DMS153 (cell line): Measurements from ENCODE around the gene TSC2.
A peak's percentile ranks its signal among the peaks of the same experiment; 100 is the strongest.

Source experiments
- DNase-seq: peaks from one replicate; lab custom pipeline; 2025; lab: John Stamatoyannopoulos, UW

TSC2 gene

GRCh38 chr16:2047330-2048115 lies at the start of gene TSC2, which contains the start of gene NTHL1:
Gene TSC2 (plus strand): TSS chr16:2047985. CDS start chr16:2048616, 631 bp downstream.
Gene NTHL1 (minus strand): TSS chr16:2047834. CDS start chr16:2047823, 11 bp downstream.
- DNase-seq: peak; percentile 92

DNA sequence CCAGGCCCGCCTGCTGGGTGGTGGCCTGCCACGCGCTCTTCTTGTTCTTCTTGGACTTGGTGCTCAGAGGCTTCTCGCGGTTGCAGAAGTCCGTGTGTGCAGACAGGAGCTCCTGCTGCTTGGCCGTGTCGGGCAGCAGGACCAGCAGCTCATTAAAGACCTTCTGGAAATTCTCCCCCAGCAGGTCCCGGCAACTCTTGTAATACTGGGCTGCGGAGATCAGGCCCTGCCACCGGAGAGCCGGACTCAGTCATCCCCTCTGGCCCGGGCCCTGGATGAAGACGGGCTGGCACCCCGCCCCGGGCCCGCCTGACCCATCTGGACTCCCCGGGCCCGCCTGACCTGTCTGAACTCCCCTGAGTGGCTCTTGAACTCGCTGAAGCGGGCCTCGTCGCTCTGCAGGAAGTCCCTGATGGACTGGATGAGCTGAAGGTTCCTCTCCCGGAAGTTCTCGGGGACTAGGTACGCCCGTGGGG lies 49.4 kb upstream of the TSC2 start:
- DNase-seq: no peak

- DNase-seq: no peak
Observed at GRCh38 chr16:1998852-1999801, 48.7 kb upstream of the TSC2 start.

DNA sequence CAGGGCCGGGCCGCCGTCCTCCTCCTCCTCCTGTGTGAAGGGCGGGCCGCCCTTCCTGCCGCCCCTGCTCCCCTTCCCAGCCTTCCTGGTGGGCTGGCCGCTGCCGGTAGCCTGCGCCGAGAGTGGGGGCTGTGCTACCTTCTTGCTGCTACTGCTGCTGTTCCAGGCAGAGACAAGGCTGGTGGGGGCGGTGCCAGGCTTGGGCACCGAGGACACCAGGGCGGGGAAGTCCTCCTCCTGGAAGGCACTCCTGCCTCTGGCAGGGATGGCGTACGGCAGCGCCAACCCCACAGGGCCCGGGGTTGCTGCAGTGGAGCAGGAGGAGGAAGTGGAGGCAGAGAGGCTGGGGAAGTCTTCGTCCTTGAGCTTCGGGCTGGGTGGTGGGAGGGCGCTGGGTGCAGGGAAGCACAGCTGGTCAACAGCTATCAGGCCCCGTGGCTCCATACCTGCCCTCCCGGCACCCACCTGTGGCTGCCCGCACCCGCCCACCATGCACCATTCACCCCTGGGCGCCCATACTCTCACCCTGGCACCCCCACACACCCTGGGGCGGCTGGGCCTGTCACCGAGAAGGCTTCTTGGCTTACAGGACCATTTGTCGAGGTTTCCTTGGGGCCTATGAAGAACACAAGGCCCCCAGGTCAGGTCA lies 47.8 kb upstream of the TSC2 start:
- DNase-seq: no peak

DNA sequence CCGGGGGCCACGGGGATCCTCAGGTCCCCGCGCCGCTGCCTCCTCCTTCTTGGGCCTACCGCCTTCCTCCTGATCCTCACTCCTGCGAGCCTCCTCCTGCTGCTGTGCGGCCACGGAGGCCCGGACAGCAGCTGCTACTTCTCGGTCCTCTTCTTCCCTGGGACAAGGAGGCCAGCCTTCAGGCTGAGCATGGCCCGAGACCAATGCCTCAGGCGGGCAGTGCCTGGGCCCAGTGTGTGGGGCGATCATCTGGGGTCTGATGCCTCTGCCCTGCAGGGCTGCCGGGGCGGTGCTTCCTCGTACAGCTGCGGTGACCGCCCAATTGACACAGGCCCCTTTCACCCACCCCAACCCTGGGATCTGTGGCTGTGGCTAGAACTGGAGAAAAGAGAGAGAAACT lies 46.8 kb upstream of the TSC2 start:
- no peak for DNase-seq

DNA sequence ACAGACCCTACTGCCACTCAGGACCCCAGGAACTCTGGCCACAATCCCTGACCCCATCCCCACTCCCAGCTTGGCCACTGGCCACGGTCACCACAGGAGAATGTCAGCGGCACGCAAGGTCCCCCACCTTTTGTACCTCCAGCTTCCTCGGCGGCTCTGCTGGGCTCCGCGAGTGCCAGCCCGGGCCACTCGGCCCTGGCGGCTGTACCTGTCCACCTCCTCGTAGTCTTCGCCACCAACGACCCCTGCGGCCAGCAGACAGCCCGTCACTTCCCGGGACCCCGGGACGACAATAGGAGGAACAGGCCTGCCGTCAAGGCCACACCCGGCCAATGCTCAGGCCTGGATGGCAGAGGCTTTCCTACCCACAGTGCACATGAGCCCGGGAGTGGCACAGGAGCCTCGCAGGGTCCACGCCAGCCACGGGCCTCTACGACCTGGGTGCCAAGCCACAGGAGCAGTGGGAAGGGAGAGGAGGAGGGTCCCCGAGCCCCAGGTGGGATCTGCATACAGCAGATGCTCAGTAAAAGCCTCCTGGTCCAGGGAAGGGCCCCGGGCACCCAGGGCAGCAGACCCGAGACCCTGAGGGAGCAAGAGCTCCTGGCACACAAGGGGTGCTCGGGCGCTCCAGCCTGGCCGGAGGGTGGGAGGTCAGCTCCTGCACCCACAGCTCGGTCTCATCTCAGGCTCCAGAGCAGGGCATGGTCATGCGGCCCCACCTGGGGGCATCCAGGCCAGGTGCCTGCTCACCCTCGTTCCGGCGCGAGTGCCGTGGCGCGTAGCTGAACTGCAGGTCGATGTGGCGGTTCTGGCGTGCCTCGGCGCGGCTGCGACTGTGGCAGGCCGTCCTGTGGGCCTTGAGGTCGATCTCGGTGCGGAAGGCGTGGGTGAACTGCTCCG lies 46.1 kb upstream of the TSC2 start:
- DNase-seq: no peak

- no peak for DNase-seq
Observed at GRCh38 chr16:2002406-2003230, 45.2 kb upstream of the TSC2 start.

- no peak for DNase-seq
Observed at GRCh38 chr16:2003231-2003826, 44.5 kb upstream of the TSC2 start.

DNA sequence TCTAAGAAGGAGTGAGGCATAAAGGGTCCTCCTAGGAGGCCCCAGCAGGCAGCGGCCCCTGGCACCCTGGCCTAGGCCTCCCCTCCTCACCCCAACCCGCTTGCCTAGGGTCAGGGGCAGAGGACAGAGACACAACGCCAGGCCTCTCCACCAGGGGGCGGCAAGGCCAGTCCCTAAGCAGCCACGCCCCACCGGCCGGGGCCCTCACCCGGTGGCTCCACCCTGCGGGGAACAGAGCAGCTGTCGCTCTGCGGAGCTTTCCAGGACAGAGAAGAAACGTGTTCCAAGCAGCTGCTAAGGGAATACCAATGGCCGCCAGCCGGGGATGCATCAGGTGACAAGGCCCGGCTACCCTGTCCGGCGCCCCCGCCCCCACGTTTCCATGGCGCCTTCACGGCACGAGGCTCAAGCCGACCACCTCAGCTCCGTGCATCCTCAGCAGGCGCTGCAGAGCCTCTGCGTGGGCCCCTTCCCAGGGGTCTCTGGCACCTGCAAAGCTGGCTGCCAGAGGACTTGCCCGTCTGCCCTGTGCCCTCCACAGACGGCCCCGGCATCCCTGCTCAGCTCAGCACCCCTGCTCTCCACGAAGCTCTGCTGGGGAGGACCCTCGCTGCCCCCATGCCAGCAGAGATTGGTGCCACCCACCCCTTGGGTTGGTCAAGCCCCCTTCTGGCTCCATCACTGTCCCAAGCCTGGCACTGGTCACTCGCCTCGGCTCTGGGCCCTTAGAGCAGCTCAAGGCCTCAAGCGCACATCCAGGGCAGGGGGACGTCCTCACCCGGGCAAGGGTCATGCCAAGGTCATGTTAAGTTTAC lies 43.8 kb upstream of the TSC2 start:
- peak; percentile 89 for DNase-seq

GRCh38 chr16:2004795-2005517 lies 42.8 kb upstream of the TSC2 start:
- peak; percentile 9 for DNase-seq

GRCh38 chr16:2005646-2006045 lies 42.1 kb upstream of the TSC2 start:
- no peak for DNase-seq

GRCh38 chr16:2006317-2006716 lies 41.5 kb upstream of the TSC2 start:
- no peak for DNase-seq

DNA sequence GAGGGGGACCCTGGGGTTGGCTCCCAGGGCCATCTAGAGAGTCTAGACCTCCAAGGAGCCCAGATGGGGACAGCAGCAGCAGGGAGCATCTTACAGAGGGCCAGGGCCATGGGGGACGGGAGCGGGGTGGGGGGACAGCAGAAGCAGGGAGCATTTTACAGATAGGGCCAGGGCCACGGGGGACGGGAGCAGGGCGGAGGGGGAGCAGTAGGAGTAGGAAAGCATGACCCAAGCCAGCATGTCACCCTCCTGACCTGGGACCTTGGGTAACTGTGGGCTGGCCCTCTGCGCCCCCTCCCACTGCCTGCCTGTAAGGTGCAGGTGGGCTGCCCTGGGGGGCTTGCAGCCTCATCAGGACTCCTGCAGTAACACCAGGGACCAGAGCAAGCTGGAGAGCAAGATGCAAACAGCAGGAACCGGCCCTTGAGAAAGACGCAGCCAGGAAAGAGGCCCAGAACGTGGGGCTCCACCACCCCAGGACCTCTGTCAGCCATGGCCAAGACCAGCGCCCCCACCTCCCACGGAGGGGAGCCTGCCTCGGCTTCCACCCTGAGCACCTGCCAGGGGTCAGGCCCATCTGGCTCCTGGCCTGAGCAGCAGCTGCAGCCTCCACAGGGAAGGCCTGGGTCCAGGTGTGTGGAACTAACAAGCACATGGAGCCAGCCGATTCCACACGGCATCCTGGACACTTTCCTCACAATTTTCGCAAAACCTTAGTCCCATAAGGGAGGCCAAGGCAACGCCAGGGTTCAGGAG lies 40.5 kb upstream of the TSC2 start:
- no peak for DNase-seq

- no peak for DNase-seq
Observed at GRCh38 chr16:2008009-2008526, 39.7 kb upstream of the TSC2 start.

DNA sequence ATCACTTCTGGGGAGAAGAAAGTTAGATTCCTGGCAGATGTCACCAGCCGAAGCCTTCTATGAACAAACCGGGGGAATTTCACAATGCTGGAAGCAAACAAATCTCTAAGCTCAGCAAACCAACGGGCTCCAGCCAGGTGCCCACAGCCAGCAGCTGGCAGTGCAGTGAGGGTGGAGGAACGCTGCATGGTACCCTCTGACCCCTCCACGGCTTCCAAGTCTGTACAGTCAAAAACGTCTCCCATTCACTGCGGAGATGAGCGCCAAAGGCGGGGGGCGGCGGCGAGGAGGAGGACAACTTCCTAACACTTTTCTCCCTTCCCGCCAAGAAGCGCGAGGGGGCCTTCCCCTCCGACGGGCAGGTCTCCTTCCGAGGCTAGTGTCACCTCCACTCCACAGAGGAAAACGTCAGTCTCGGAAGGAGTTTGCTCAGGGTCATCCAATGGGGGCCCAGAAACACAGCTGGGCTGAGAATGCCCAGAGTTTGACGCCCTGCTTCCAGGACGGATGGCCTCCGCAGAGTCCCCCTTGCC lies 39.1 kb upstream of the TSC2 start:
- no peak for DNase-seq

GRCh38 chr16:2009164-2009711 lies 38.5 kb upstream of the TSC2 start:
- no peak for DNase-seq
